Breast epithelium (tissue), 3 donors: ENCODE results near the gene RPS16.

ENCODE experiments used
- POLR2A ChIP-seq: fragments of 450-650 bp; IDR thresholded peaks from one replicate; pipeline ENCODE4 v1.6.1; 2016; ENCODE audit warnings: antibody characterized with exemption, mild to moderate bottlenecking, moderate library complexity
- TF ChIP-seq, protein P1 (sequence below), 3 donors: fragments of 450-650 bp; IDR thresholded peaks; one replicate each; pipeline ENCODE4 v1.5.1; 2016 to 2017; ENCODE audit warnings: antibody characterized with exemption in 3 of 3, mild to moderate bottlenecking in 3 of 3, moderate library complexity in 3 of 3

DNA sequence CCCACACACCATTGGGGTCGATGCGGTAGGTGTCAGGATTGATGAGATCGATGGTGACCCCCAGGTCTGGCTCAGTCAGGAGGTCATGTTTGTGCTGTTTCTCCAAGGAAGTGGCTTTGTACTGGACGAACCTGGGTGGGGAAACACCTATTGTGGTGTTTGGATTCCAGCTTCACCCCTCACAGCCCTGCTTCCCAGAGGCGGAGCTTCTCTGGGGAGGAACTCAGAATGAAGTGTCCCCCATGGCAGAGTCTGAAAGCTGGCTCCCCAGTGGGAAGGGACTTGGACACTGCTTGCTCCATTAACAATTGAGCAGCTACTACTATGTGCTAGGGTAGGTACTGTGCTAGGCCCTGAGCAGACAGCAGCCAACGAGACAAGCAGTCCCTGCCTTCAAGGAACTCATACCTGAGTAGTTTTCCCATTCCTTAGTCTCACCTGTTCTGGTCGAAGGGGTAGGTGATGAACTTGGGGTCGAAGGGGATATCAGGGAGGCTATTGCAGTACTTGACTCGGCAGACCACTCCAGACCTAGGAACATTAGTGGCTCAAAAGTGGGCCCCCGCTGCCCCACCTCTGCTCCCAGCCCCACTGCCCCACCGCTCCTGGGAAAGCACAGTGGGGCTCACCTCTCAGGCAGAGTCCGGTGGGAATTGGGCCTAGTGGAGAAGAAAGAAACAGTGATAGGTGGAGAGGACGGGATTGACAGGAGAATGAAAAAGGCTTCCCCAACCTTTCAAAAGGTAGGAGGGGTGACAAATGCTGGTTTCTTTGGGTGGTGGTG, 45.9 kb downstream of the RPS16 start:
- no peak for TF ChIP-seq POLR2A
- TF ChIP-seq, protein P1, sequence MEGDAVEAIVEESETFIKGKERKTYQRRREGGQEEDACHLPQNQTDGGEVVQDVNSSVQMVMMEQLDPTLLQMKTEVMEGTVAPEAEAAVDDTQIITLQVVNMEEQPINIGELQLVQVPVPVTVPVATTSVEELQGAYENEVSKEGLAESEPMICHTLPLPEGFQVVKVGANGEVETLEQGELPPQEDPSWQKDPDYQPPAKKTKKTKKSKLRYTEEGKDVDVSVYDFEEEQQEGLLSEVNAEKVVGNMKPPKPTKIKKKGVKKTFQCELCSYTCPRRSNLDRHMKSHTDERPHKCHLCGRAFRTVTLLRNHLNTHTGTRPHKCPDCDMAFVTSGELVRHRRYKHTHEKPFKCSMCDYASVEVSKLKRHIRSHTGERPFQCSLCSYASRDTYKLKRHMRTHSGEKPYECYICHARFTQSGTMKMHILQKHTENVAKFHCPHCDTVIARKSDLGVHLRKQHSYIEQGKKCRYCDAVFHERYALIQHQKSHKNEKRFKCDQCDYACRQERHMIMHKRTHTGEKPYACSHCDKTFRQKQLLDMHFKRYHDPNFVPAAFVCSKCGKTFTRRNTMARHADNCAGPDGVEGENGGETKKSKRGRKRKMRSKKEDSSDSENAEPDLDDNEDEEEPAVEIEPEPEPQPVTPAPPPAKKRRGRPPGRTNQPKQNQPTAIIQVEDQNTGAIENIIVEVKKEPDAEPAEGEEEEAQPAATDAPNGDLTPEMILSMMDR (IDR thresholded peaks at IDR 0.05), result no peak
